Measurements from ENCODE around the gene DPYD.

- no peak for TF ChIP-seq CTCF (IDR thresholded peaks at IDR 0.05)
- TF ChIP-seq POLR2A (IDR thresholded peaks at IDR 0.05), result no peak
These were observed 67.6 kb downstream of the DPYD start for GRCh38 chr1:97853221-97853620.

All from uterus (tissue), 2 donors.